HepG2 (cell line): ENCODE data around the gene CD320. TPM values are rescaled to one million over a fixed set of nuclear protein-coding genes. Genes with fewer than 3 reads are reported as not detected.
A peak's percentile ranks its signal among the peaks of the same experiment; 100 is the strongest.

Experiments used
- ATAD3A ChIP-seq: sonication (generic); formaldehyde crosslinking; IDR thresholded peaks from 2 replicates; pipeline ENCODE4 v1.4.0; 2020; ENCODE audit warnings: missing genetic modification reagents
- CEBPG ChIP-seq: IDR thresholded peaks from 2 replicates; pipeline ENCODE4 v1.6.1; 2016
- FLYWCH1 ChIP-seq: sonication (generic); formaldehyde crosslinking; IDR thresholded peaks from 2 replicates; pipeline ENCODE4 v1.8.1; 2023; ENCODE audit warnings: mild to moderate bottlenecking, missing genetic modification reagents
- FOXA3 ChIP-seq: IDR thresholded peaks from 2 replicates; pipeline ENCODE4 v1.6.1; 2016; ENCODE audit warnings: missing genetic modification reagents, missing compliant biosample characterization
- HCFC1 ChIP-seq: fragments of 150-350 bp; IDR thresholded peaks from 2 replicates; pipeline ENCODE4 v1.6.1; 2014; ENCODE audit warnings: low read depth, low read length
- JUNB ChIP-seq: sonication (generic); formaldehyde crosslinking; IDR thresholded peaks from 2 replicates; pipeline ENCODE4 v1.8.0; 2022; ENCODE audit warnings: missing genetic modification reagents, mild to moderate bottlenecking, borderline replicate concordance
- RORA ChIP-seq: sonication (generic); formaldehyde crosslinking; IDR thresholded peaks from 2 replicates; pipeline ENCODE4 v1.5.0; 2020; ENCODE audit warnings: mild to moderate bottlenecking, missing genetic modification reagents, moderate library complexity
- SMAD1 ChIP-seq: sonication (generic); formaldehyde crosslinking; IDR thresholded peaks from 2 replicates; pipeline ENCODE4 v1.4.0; 2020; ENCODE audit warnings: missing genetic modification reagents, low read depth, mild to moderate bottlenecking, borderline replicate concordance
- STAG1 ChIP-seq: sonication (generic); formaldehyde crosslinking; IDR thresholded peaks from 2 replicates; pipeline ENCODE4 v1.4.0; 2020; ENCODE audit warnings: missing genetic modification reagents
- STAT5B ChIP-seq: sonication (generic); formaldehyde crosslinking; IDR thresholded peaks from 2 replicates; pipeline ENCODE4 v1.4.0; 2020; ENCODE audit warnings: missing genetic modification reagents
- ZBED4 ChIP-seq: sonication (generic); formaldehyde crosslinking; IDR thresholded peaks from 2 replicates; pipeline ENCODE4 v1.4.0; 2020; ENCODE audit warnings: missing genetic modification reagents, borderline replicate concordance
- ZBTB46 ChIP-seq: sonication (generic); formaldehyde crosslinking; IDR thresholded peaks from 2 replicates; pipeline ENCODE4 v1.4.0; 2020; ENCODE audit warnings: mild to moderate bottlenecking, missing genetic modification reagents, borderline replicate concordance
- ZIK1 ChIP-seq: sonication (generic); formaldehyde crosslinking; IDR thresholded peaks from 2 replicates; pipeline ENCODE4 v1.5.0; 2020; ENCODE audit warnings: mild to moderate bottlenecking, low read depth, missing genetic modification reagents, borderline replicate concordance
- ZNF142 ChIP-seq: sonication (generic); formaldehyde crosslinking; IDR thresholded peaks from 2 replicates; pipeline ENCODE4 v1.4.0; 2020; ENCODE audit warnings: missing genetic modification reagents
- ZNF253 ChIP-seq: sonication (generic); formaldehyde crosslinking; IDR thresholded peaks from 2 replicates; pipeline ENCODE4 v1.8.0; 2022; ENCODE audit warnings: mild to moderate bottlenecking, missing genetic modification reagents, borderline replicate concordance
- ZNF503 ChIP-seq: sonication (generic); formaldehyde crosslinking; IDR thresholded peaks from 2 replicates; pipeline ENCODE4 v1.4.0; 2020; ENCODE audit warnings: missing genetic modification reagents
- polyA plus RNA-seq, 8 experiments: library from polyadenylated mRNA; depleted of rRNA in 3 of 8; stranded (reverse) in 7 of 8; unstranded in 1 of 8; fragments of >200 nt; fragmentation: Illumina TruSeq in 4 of 8; extraction: Trizol in 4 of 8; gene quantifications; 2 replicates each; pipeline versions ENCODE4 v1.2.1 to v1.2.3, GENCODE V29; 2011 to 2016; ENCODE audit warnings: low read depth in 4 of 8, missing spikeins in 1 of 8, mixed read lengths in 1 of 8; ENCODE audit not compliant: insufficient read depth in 1 of 8
- total RNA-seq, 5 experiments: library from RNA; depleted of rRNA; stranded (reverse); fragments of >200 nt; fragmentation: Illumina TruSeq; extraction: Trizol; gene quantifications; 2 replicates each; pipeline ENCODE4 v1.2.3, GENCODE V29; 2016; ENCODE audit warnings: low read depth in 1 of 5

The CD320 gene
- total and polyA plus RNA-seq, 2 of the 13 experiments (the other 11 are each of a cell fraction or from before 2014, with no cell fraction given) = 83.1 to 99.9 TPM

- TF ChIP-seq ZNF503 (CRISPR knock-in tag) (no peak), ATAD3A (CRISPR knock-in tag) (no peak), ZBED4 (CRISPR knock-in tag) (no peak), JUNB (CRISPR knock-in tag) (no peak), FLYWCH1 (no peak), ZIK1 (CRISPR knock-in tag) (no peak), ZBTB46 (CRISPR knock-in tag) (no peak), STAG1 (peak; percentile 15; the same call in 1 of the 2 replicates), ZNF142 (CRISPR knock-in tag) (no peak), SMAD1 (CRISPR knock-in tag) (no peak), CEBPG (CRISPR knock-in tag) (no peak), RORA (no peak), STAT5B (no peak), HCFC1 (no peak), ZNF253 (CRISPR knock-in tag) (no peak), FOXA3 (no peak)
Measured at GRCh38 chr19:8324186-8325050, 16.3 kb upstream of the CD320 start (continued).
